IPS-15b (cell line): Measurements from ENCODE around the gene KIF27.

Source experiments
- H3K27me3 ChIP-seq: one replicate; pipeline ENCODE4 v1.6.1; 2013; ENCODE audit warnings: low read length; ENCODE audit not compliant: control insufficient read depth, insufficient read depth
- H3K36me3 ChIP-seq: one replicate; pipeline ENCODE4 v1.6.1; 2013; ENCODE audit warnings: low read length; ENCODE audit not compliant: control insufficient read depth, insufficient read depth
- H3K4me1 ChIP-seq: one replicate; pipeline ENCODE4 v1.6.1; 2013; ENCODE audit warnings: mild to moderate bottlenecking, low read length; ENCODE audit not compliant: control insufficient read depth, insufficient read depth
- H3K4me3 ChIP-seq: one replicate; pipeline ENCODE4 v1.5.1; 2013; ENCODE audit warnings: low read depth, low read length
- H3K9ac ChIP-seq: one replicate; pipeline ENCODE4 v1.6.1; 2013; ENCODE audit warnings: low read depth, mild to moderate bottlenecking, low read length
- H3K9me3 ChIP-seq: one replicate; pipeline ENCODE4 v1.6.1; 2013; ENCODE audit warnings: mild to moderate bottlenecking, low read length; ENCODE audit not compliant: control insufficient read depth, insufficient read depth

Gene KIF27

DNA sequence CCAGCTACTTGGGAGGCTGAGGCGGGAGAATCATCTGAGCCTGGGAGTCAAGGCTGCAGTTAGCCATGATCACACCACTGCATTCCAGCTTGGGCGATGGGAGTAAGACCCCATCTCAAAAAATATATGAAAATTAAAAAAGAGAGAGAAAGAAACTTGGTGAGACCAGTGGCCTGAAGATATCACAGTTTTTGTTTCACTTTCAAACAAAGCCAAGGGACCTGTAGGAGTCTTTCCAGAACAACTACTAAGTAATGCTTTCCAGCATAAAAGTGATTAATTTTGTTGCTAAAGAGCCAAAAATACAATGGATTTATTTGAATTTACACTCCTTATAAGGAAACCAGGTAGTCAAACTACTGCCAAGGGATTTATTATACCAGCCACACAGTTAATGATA lies 127.2 kb downstream of the KIF27 start:
- no peak overlapping the region for H3K9ac ChIP-seq
- H3K4me1 ChIP-seq = no peaks in the 10 kb centered on the region
- no peaks in the 10 kb centered on the region for H3K27me3 ChIP-seq
- H3K36me3 ChIP-seq = no peaks in the 10 kb centered on the region
- no peaks in the 10 kb centered on the region for H3K9me3 ChIP-seq
- no peak overlapping the region for H3K4me3 ChIP-seq

DNA sequence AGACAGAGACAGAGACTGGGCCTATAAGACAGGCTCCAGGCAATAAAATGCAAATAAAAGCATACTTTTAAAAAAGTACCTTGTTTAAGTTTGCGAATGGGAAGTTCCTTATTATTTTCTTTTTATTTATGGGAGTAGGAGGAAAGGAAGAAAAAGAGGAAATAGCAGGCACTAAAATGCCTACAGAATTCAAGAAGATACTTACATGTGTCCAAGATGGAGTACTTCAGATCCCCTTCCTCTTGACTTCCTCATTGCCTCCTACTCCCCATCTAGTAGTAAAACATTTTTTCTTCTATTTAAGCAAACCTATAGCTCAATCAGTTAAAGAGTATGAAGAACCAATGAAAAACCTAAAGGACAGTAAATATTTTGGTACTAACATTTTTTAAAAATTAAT lies 128.5 kb downstream of the KIF27 start:
- no peaks in the 10 kb centered on the region for H3K36me3 ChIP-seq
- no peak overlapping the region for H3K9ac ChIP-seq
- H3K27me3 ChIP-seq = no peaks in the 10 kb centered on the region
- no peak overlapping the region for H3K4me3 ChIP-seq
- H3K4me1 ChIP-seq = no peaks in the 10 kb centered on the region
- no peaks in the 10 kb centered on the region for H3K9me3 ChIP-seq
